C1 segment of cervical spinal cord (tissue), 14 donors: ENCODE data around the gene PTPN14.
A peak's percentile ranks its signal among the peaks of the same experiment; 100 is the strongest.

ENCODE experiments used
- DNase-seq, 14 donors: peaks; one replicate each; lab custom pipeline; 2025; lab: John Stamatoyannopoulos, UW

Gene PTPN14

GRCh38 chr1:214372092-214372491 lies 179.3 kb downstream of the PTPN14 start:
- no peak for DNase-seq

- no peak for DNase-seq
Measured at GRCh38 chr1:214370615-214371014, 180.8 kb downstream of the PTPN14 start.

GRCh38 chr1:214369364-214369763 lies 182.0 kb downstream of the PTPN14 start:
- no peak for DNase-seq

DNA sequence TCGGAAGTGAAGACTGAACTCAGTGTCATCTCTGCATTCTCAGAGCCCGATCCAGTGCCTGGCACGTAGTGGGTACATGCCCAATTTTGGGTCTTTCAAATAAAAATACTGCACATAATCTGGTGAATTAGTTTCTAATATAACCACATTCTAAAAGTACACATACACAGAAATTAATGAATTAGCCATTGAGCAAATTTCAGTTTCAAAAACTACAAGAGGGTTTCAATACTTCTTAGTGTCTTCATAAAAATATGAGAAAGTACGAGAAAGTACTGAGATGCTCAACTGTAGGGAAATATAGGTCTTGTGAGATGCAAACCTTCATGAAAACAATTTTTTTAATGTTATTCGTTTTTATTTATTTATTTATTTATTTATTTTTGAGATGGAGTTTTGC lies 183.6 kb downstream of the PTPN14 start:
- DNase-seq, result no peak

DNA sequence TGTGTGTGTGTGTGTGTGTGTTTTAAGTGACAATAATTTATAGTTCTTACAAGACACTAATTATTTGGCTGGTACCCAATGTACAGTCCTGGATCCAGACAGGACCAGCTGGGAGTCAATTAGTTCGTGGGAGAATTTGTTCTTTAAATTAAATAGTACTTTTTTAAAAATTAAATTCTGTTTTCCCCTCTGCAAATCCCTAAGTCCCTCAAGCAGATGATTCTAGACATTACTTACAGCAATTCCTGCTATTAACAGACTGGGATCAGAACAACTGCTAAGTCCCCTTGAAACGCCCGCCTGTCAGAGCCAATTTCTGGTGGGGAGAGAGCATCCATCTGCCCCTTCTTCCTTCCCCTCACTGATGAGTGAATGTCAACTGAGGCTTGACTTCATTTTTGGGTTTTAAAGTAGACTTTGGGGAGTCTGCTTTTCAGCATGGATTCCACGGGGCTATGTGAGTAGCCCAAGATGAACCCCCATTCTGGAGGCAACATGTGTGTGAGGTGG lies 186.6 kb downstream of the PTPN14 start:
- no peak for DNase-seq

DNA sequence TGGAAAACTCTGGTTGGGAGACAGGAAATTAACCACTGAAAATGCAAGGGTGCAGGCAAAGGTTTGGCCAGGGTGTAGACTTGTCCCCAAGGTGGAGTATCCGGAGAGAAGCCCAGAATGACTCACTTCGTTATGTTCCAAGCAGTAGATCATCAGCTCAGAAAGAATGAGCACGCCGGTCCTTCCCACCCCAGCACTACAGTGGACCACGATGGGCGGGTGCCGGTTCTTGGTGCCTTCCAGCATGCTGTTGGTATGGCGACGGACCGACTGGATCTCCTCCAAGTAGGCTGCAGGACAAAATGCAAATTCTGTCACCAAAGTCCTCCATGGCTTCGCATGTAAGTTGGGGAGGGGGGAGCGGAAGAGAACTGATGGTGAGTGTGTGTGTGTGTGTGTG lies 187.0 kb downstream of the PTPN14 start:
- DNase-seq, result peak in 1 of 14 donors; percentile 7

DNA sequence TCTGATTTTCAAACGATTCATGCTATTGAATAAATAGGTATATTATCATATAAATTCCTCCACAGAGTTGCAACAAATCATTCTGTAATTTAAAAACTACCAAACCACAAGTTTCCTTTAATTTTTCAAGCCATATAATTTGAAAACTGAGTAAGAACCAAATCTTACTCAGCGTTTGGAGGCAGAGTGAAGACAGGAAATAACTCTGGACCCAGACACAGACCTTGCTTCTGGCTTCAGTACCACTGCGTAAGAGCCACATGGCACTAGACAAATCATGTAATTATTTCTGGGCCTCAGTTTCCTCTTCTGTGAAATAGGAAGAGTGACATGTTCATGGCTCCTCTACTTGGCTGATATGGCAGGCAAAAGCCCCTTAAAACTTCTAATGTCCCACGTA lies 188.0 kb downstream of the PTPN14 start:
- no peak for DNase-seq

DNA sequence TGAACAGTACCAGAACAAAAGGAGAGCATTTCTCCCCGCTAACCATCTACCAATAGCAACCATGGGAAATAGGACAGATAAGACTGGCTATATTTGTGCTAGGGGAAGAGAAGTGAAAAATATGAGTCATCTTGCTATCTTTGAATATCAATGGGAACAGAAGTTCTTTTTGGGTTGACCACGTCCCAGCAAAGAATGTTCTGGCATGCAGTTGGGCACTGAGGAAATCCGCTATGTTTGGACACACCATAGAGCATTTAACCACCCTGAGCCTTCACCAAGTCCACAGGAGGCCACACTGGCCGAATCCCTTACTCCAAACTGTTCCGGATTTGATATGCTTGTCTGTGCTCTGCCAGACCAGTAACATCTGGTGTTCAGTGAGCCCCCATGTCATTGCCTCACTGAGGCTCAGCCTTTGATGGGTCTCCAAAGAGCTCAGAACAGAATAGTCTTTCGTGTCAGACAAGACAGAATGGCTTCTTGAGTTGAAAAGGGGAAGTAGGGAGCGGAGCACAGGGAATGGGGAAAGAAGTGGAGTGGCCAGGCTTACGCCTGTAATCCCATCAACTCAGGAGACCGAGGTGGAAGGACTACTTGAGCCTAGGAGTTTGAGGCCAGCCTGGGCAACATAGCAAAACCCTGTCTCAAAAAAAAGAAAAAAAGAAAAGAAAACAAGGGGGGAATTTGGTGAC lies 189.1 kb downstream of the PTPN14 start:
- peak in 2 of 14 donors; percentile 9 to 12 for DNase-seq

- no peak for DNase-seq
Measured at GRCh38 chr1:214361636-214362035, 189.8 kb downstream of the PTPN14 start.

DNA sequence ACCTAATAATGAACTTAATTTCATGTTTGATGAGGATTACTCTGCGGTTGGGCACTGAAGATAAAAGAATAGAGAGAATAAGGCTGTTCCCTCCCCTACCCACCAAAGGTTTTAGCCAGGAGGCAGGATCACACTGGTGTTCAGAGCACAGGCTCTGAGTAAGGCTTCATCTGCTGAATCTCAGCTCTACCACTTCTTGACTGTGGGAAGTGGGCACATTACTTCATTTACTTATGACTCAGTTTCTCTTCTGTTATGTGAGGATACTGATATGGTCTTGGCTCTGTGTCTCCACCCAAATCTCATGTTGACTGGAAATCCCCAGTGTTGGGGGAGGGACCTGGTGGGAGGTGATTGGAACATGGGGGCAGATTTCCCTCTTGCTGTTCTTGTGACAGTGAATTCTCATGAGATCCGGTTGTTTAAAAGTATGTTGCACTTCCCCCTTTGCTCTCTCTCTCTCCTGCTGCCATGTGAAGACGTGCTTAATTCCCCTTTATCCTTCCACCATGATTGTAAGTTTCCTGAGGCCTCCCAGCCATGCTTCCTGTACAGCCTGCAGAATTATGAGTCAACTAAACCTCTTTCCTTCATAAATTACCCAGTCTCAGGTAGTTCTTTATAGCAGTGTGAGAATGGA lies 190.8 kb downstream of the PTPN14 start:
- no peak for DNase-seq

DNA sequence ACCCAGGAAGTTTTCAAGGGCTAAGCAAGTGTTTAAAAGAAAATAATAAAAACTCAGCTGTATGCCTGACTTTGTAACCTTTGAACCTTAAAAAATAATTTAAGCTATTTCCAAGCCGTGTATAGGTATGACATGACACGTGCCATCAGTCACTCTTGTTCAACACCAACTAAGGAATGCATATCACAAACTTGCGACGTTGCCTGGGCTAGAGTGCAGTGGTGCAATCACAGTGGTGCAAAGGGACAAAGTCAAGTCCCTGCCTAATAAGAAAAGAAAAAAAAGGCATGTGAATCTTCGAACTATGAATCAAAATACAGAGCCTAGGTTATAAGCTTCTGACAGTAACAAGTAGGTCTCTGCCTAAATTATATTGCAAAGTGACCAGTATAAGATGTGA lies 191.3 kb downstream of the PTPN14 start:
- DNase-seq, result no peak

DNA sequence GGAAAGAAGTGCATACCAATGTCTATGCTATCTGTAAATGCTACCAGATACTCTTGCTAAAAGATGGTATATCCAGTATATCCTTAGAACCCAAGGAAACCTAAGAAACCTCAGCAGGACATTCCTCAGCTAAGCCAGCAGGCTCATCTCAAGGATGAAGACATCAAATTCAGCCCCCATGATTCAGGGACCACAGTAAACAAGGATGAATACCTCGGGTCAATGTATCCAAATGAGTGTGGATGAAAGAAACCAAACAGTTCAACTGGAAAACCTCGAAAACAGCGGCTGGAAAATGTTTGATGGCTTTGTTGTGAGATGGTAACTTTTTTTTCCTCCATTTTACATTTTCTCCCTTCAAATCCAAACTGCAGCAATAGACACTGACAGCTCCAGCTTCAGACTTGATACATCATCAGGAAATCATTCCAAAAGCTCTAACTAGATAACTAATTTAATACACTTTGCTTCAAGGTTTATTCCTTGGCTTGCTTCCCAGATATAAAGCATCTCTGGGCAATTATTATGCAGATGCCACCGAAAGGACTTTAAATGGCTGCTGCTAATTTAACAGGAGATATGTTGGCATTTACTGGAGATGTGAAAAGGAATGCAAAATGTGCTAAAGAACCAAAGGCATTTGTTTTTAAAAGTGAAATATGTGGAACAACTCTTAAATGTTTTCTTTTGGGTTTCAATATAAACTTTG lies 196.8 kb downstream of the PTPN14 start:
- DNase-seq, result no peak

GRCh38 chr1:214352838-214353237 lies 198.6 kb downstream of the PTPN14 start:
- no peak for DNase-seq

DNA sequence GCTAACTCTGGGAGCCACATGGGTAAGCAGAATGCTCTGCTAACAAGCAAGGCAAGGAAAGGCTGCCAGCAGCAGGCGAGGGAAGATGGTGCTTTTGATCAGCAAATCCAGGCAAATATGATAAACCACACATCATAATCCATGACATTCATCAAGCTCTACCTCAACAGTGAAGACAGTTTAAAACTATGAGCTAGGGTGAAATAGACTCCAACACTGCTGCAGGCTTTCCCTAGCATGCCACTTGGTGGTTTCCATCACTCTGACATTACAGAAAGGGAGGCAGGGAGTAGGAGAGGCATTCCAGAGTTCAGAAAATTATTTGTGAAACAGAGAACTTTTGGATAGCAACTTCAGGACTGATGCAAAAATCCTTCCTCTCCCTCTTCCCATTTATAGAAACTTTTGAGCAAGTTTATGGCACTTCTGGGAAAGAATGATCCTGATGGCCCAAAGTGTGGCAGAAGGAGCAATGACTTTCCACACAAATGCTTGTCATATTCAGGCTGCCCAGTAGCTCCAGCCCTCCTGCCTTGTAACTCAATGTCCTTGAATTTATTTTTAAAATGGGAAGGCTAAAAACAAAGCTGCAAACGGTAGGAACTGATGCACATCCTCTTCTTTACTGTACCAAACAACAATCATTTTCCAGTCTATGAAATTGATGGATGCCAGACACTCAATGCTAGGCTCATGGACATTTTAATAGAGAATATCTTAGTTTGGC lies 199.7 kb downstream of the PTPN14 start:
- DNase-seq, result no peak

DNA sequence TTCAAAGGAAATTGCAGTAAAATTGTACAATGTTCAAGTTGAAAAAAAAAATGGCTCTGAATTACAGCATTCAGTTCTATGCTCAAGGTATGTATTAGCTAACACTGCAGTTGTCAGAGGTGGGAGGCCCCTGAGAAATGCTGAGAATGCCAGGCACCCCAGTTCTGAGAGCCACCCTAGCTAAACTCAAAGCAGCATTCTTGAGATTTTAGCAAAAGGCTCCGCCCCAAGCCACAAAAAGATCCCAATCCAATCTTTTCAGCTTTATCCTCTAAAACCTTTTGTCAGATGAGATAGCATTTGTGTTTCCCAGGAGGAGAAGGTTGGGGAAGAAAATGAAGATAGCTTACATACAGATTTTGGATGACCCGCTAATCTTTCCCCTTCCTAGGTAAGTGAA lies 201.6 kb downstream of the PTPN14 start:
- no peak for DNase-seq

DNA sequence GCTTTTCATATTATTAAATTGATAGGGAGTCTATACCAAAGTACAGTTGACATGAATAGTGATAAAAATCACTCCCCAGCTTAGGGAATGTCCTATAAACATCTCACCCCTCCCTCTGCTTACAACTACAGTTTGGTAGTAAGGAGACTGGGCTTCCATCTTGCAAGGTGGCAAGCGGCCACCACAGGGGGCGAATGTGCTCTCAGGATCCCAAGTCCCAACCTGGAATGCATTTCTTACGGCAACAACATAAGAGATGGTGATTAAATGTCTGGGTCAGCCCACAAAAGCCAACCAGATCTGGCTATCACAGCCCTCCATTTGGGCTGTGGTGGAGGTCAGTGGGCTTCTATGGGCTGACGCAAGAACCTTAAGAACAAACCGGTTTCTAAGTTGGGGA lies 202.4 kb downstream of the PTPN14 start:
- DNase-seq, result no peak

DNA sequence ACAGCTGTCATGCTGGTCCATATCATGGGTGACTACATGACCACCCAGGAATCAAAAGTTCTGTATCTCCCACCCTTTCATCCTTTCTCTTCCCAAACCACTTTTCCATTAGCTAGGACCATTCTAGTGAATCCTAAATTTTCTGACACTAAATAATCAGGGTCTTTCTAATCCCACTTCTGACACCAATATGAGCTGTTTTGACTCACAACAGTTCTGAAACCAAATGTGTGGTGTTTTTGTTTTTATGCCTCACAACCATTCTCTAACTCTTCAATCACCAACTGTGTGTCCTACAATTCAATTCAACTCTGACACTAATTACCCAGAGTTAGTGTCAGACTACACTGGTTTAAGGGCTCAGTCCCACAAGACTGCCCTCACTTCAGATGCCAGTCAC lies 206.5 kb downstream of the PTPN14 start:
- no peak for DNase-seq

- no peak for DNase-seq
Measured at GRCh38 chr1:214342525-214342924, 208.9 kb downstream of the PTPN14 start.

- no peak for DNase-seq
Measured at GRCh38 chr1:214341932-214342331, 209.5 kb downstream of the PTPN14 start.

DNA sequence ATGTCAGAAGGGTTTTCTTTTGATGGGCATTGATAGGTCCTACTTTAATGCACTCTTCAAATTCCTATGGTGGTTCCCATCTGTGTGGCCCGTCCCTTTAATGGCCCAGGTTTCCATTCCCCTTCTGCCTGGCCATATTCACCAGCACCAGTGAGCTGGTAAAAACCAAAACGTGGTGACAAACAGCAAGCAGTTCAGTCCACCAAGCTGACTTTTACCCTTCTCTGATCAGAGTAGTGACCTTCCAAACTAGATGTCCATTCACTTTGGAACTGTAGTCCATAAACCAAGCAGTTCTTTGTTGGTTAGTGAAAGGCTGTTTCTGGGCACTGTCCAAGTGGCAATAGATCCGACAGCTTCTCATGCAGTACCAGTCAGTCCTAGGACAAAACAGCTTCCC lies 209.9 kb downstream of the PTPN14 start:
- DNase-seq, result no peak

- DNase-seq, result no peak
Measured at GRCh38 chr1:214338212-214338611, 213.2 kb downstream of the PTPN14 start.

DNA sequence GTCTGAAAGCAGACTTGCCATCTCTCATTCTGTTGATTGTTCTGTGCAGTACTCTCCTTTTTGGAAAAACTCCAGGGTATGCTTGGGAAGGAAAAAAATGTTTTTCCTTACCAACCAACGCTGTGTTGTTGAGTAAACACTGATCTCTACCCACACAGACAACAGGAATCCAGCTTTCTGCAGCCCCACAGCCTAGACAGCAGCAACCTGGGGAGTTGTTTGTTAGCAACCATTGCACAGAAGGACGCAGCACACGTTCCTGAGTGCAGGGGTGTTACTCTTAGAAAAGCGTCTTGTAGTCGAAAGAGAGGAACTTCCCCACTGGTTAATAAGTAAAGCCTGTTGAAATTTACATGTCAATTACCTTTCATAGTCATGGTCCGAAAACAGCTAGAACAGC lies 213.9 kb downstream of the PTPN14 start:
- no peak for DNase-seq
